Activated naive CD8-positive, alpha-beta T cell (primary cell): ENCODE data around the gene BCL11A.

ENCODE experiments used
- H3K27ac Mint-ChIP-seq: one replicate; pipeline ENCODE4 v1.8.0; 2021; ENCODE audit warnings: mixed read lengths
- H3K27me3 Mint-ChIP-seq: one replicate; pipeline ENCODE4 v1.8.0; 2021; ENCODE audit warnings: mixed read lengths
- H3K36me3 Mint-ChIP-seq: one replicate; pipeline ENCODE4 v1.8.0; 2021; ENCODE audit warnings: mixed read lengths
- H3K4me1 Mint-ChIP-seq: one replicate; pipeline ENCODE4 v1.8.0; 2021; ENCODE audit warnings: low read depth, mixed read lengths
- H3K4me3 Mint-ChIP-seq: one replicate; pipeline ENCODE4 v1.8.0; 2021; ENCODE audit warnings: mild to moderate bottlenecking, mixed read lengths
- H3K9me3 Mint-ChIP-seq: one replicate; pipeline ENCODE4 v1.8.0; 2021; ENCODE audit warnings: low read depth, mixed read lengths

The BCL11A gene

GRCh38 chr2:60569680-60570111, 16.2 kb upstream of the BCL11A start:
- peaks cover 4% of the 10 kb centered on the region for H3K4me1 Mint-ChIP-seq
- no peak overlapping the region for H3K4me3 Mint-ChIP-seq
- no peaks in the 10 kb centered on the region for H3K36me3 Mint-ChIP-seq
- H3K27me3 Mint-ChIP-seq = peaks cover 31% of the 10 kb centered on the region
- no peak overlapping the region for H3K27ac Mint-ChIP-seq
- no peaks in the 10 kb centered on the region for H3K9me3 Mint-ChIP-seq

- no peaks in the 10 kb centered on the region for H3K36me3 Mint-ChIP-seq
- no peak overlapping the region for H3K4me3 Mint-ChIP-seq
- no peak overlapping the region for H3K27ac Mint-ChIP-seq
- no peaks in the 10 kb centered on the region for H3K9me3 Mint-ChIP-seq
- H3K4me1 Mint-ChIP-seq = peaks cover 4% of the 10 kb centered on the region
- H3K27me3 Mint-ChIP-seq = peaks cover 33% of the 10 kb centered on the region
Observed at GRCh38 chr2:60567919-60568768, 14.7 kb upstream of the BCL11A start.

- Mint-ChIP-seq H3K9me3 (no peaks in the 10 kb centered on the region), H3K27ac (no peak overlapping the region), H3K4me1 (peaks cover 4% of the 10 kb centered on the region), H3K36me3 (no peaks in the 10 kb centered on the region), H3K4me3 (no peak overlapping the region), H3K27me3 (peaks cover 36% of the 10 kb centered on the region)
Observed at GRCh38 chr2:60567096-60567495, 13.6 kb upstream of the BCL11A start.

- Mint-ChIP-seq H3K4me3 (no peak overlapping the region), H3K27ac (no peak overlapping the region), H3K27me3 (peaks cover 38% of the 10 kb centered on the region), H3K36me3 (no peaks in the 10 kb centered on the region), H3K4me1 (peaks cover 3% of the 10 kb centered on the region), H3K9me3 (no peaks in the 10 kb centered on the region)
Observed at GRCh38 chr2:60565472-60565871, 12.0 kb upstream of the BCL11A start.

- Mint-ChIP-seq H3K9me3 (no peaks in the 10 kb centered on the region), H3K4me1 (peaks cover 14% of the 10 kb centered on the region), H3K27ac (no peak overlapping the region), H3K27me3 (peaks cover 43% of the 10 kb centered on the region), H3K4me3 (no peak overlapping the region), H3K36me3 (no peaks in the 10 kb centered on the region)
Observed at GRCh38 chr2:60560734-60561644, 7.5 kb upstream of the BCL11A start.

- H3K9me3 Mint-ChIP-seq = no peaks in the 10 kb centered on the region
- H3K4me1 Mint-ChIP-seq = peaks cover 22% of the 10 kb centered on the region
- no peak overlapping the region for H3K4me3 Mint-ChIP-seq
- H3K27me3 Mint-ChIP-seq = peaks cover 42% of the 10 kb centered on the region
- H3K36me3 Mint-ChIP-seq = no peaks in the 10 kb centered on the region
- H3K27ac Mint-ChIP-seq = no peak overlapping the region
Observed at GRCh38 chr2:60559880-60560279, 6.4 kb upstream of the BCL11A start.

GRCh38 chr2:60558536-60558935, 5.1 kb upstream of the BCL11A start:
- H3K4me1 Mint-ChIP-seq = peaks cover 23% of the 10 kb centered on the region
- H3K36me3 Mint-ChIP-seq = no peaks in the 10 kb centered on the region
- H3K4me3 Mint-ChIP-seq = no peak overlapping the region
- H3K27ac Mint-ChIP-seq = no peak overlapping the region
- H3K27me3 Mint-ChIP-seq = peaks cover 36% of the 10 kb centered on the region
- H3K9me3 Mint-ChIP-seq = no peaks in the 10 kb centered on the region

GRCh38 chr2:60557486-60557864, 4.0 kb upstream of the BCL11A start:
- H3K27me3 Mint-ChIP-seq = peaks cover 33% of the 10 kb centered on the region
- H3K4me1 Mint-ChIP-seq = peaks cover 26% of the 10 kb centered on the region
- H3K4me3 Mint-ChIP-seq = peak overlapping the region; percentile 84
- H3K27ac Mint-ChIP-seq = peak overlapping the region; percentile 55
- H3K36me3 Mint-ChIP-seq = no peaks in the 10 kb centered on the region
- H3K9me3 Mint-ChIP-seq = no peaks in the 10 kb centered on the region

- no peaks in the 10 kb centered on the region for H3K9me3 Mint-ChIP-seq
- H3K4me1 Mint-ChIP-seq = peaks cover 29% of the 10 kb centered on the region
- H3K4me3 Mint-ChIP-seq = peak overlapping the region; percentile 84
- peak overlapping the region; percentile 55 for H3K27ac Mint-ChIP-seq
- peaks cover 33% of the 10 kb centered on the region for H3K27me3 Mint-ChIP-seq
- H3K36me3 Mint-ChIP-seq = no peaks in the 10 kb centered on the region
Observed at GRCh38 chr2:60556576-60557485, 3.4 kb upstream of the BCL11A start.

- Mint-ChIP-seq H3K4me3 (peak overlapping the region; percentile 84), H3K27me3 (peaks cover 28% of the 10 kb centered on the region), H3K4me1 (peaks cover 31% of the 10 kb centered on the region), H3K9me3 (no peaks in the 10 kb centered on the region), H3K27ac (no peak overlapping the region), H3K36me3 (no peaks in the 10 kb centered on the region)
Observed at GRCh38 chr2:60556175-60556574, 2.7 kb upstream of the BCL11A start.

GRCh38 chr2:60555783-60556139, 2.3 kb upstream of the BCL11A start:
- Mint-ChIP-seq H3K4me1 (peaks cover 33% of the 10 kb centered on the region), H3K27me3 (peaks cover 28% of the 10 kb centered on the region), H3K36me3 (no peaks in the 10 kb centered on the region), H3K9me3 (no peaks in the 10 kb centered on the region), H3K4me3 (peak overlapping the region; percentile 84), H3K27ac (no peak overlapping the region)

- H3K4me3 Mint-ChIP-seq = peak overlapping the region; percentile 84
- no peaks in the 10 kb centered on the region for H3K9me3 Mint-ChIP-seq
- H3K36me3 Mint-ChIP-seq = no peaks in the 10 kb centered on the region
- peak overlapping the region; percentile 23 for H3K27ac Mint-ChIP-seq
- peaks cover 35% of the 10 kb centered on the region for H3K4me1 Mint-ChIP-seq
- H3K27me3 Mint-ChIP-seq = peaks cover 23% of the 10 kb centered on the region
Observed at GRCh38 chr2:60555066-60555782, 1.8 kb upstream of the BCL11A start.

- Mint-ChIP-seq H3K36me3 (no peaks in the 10 kb centered on the region), H3K4me3 (peak overlapping the region; percentile 84), H3K4me1 (peaks cover 39% of the 10 kb centered on the region), H3K27me3 (peaks cover 22% of the 10 kb centered on the region), H3K27ac (no peak overlapping the region), H3K9me3 (no peaks in the 10 kb centered on the region)
Observed at GRCh38 chr2:60554646-60555065, 1.2 kb upstream of the BCL11A start.

- Mint-ChIP-seq H3K9me3 (no peaks in the 10 kb centered on the region), H3K36me3 (no peaks in the 10 kb centered on the region), H3K27me3 (peaks cover 19% of the 10 kb centered on the region), H3K27ac (no peak overlapping the region), H3K4me3 (peak overlapping the region; percentile 75), H3K4me1 (peaks cover 42% of the 10 kb centered on the region)
Observed at GRCh38 chr2:60554074-60554645, 706 bp upstream of the BCL11A start.
